Pancreas (tissue), 10 donors: ENCODE measurements around the gene ACSL6. TPM values are rescaled to one million over a fixed set of nuclear protein-coding genes. Genes with fewer than 3 reads are reported as not detected.
"Not testable (repeated sequence)": the region's sequence is repeated elsewhere in the genome, so short reads cannot be mapped to it uniquely, and the experiment has no call there.

ENCODE experiments used
- ATAC-seq, 4 donors: fragments of 200-7000 bp; cut with Tn5 transposase; one replicate each; pipeline versions ENCODE4 v1.8.0 to v1.9.1; 2020; ENCODE audit warnings: mild to moderate bottlenecking in 4 of 4, moderate library complexity in 4 of 4
- DNase-seq, 6 donors: peaks; one replicate each; pipeline ENCODE4 v3.0.0-alpha.2; 2020
- FAIRE-seq: peaks from 2 replicates; lab custom pipeline; 2012; peaks lifted over from hg19 to GRCh38; lab: Jason Lieb, UNC
- H3K27ac ChIP-seq, 4 donors: fragments of 200-600 bp; sonication (generic); 1 replicate in 3 of 4; 2 replicates in 1 of 4; pipeline versions ENCODE4 v1.5.0 to v1.8.0; 2020
- H3K27me3 ChIP-seq, 4 donors: fragments of 200-600 bp; one replicate each; pipeline ENCODE4 v1.8.0; 2021
- H3K36me3 ChIP-seq, 3 donors: fragments of 200-600 bp; sonication (generic) in 1 of 3; one replicate each; pipeline versions ENCODE4 v1.5.0 to v1.8.0; 2020 to 2021
- H3K4me1 ChIP-seq, 3 donors: fragments of 200-600 bp; one replicate each; pipeline ENCODE4 v1.8.0; 2021
- H3K4me3 ChIP-seq, 4 donors: fragments of 200-600 bp; sonication (generic) in 2 of 4; one replicate each; pipeline versions ENCODE4 v1.5.0 to v1.8.0; 2020 to 2021
- H3K9me3 ChIP-seq, 4 donors: fragments of 200-600 bp; one replicate each; pipeline ENCODE4 v1.8.0; 2021
- WGBS, 2 donors: extraction: QIAGEN DNeasy Blood & Tissue Kit; methylation state at CpG; one replicate each; pipeline ENCODE4 v1.1.7; 2013; 5-methylcytosine and 5-hydroxymethylcytosine counted together
- intact Hi-C, 3 donors: fragments of 100-400 bp; cut with DNase I; formaldehyde crosslinking; loops; one replicate each; pipeline versions ENCODE4 v1.11.1 to v1.14.2; 2022
- polyA plus RNA-seq, 2 donors: library from polyadenylated mRNA; stranded (reverse); fragments of 200-250 nt; gene quantifications; one replicate each; pipeline ENCODE4 v1.2.3, GENCODE V29; 2013
- total RNA-seq, 6 donors: library from RNA; stranded (reverse); fragmentation: NEBNext Ultra II Directional in 4 of 6; extraction: Animal tissue kit (Norgen Biotek cat#: 25700) in 4 of 6; gene quantifications; one replicate each; pipeline versions ENCODE4 v1.2.1 to v1.2.4, GENCODE V29; 2021 to 2023
- TF ChIP-seq, protein P1 (sequence below), 4 donors: fragments of 200-600 bp; sonication (generic) in 3 of 4; IDR thresholded peaks; one replicate each; pipeline versions ENCODE4 v1.5.0 to v1.8.0; 2021; ENCODE audit warnings: antibody characterized with exemption in 4 of 4
- donor health status: healthy with polysubstance abuse.
- donor health status: DM: no; HTN: no; CAD: no; lungs with moderate emphysema.
- donor health status: DM: no; HTN: no; CAD: no.
- donor health status: control.
- donor health status: control.
- donor health status: Bipolar disorder and iron deficiency.
- donor health status: DM: yes; HTN: yes; CAD: no.
- donor health status: DM: no; HTN: no; CAD: no.
- donor health status: DM: no; HTN: no; CAD: no.
- donor health status: DM: yes; HTN: yes; CAD: no.

ACSL6 gene
- total and polyA plus RNA-seq, 8 donors: 0.83 to 3.3 (median 1.1) TPM

DNA sequence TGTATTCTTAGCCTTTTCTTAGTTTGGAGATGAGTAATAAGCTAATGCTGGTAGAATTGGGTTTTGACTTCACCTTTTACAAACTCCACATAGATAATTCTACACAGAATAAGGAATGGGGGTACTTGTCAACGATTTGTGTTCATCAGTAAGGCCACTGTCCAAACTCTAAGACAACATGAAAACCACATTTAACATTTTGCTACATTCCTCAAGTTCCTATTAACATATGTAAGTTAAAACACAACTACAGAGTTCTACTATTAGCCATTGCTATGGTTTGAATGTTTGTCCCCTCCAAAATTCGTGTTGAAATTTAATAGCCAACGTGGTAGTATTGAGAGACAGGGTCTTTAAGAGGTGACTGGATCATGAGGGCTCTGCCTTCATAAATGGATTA is 97.9 kb downstream of the ACSL6 start:
- ATAC-seq: no peak
- H3K4me1 ChIP-seq: no peaks in the 10 kb centered on the region
- FAIRE-seq: no peak
- WGBS, 2 donors: 36 to 54% methylated on average over 3 of the region's 3 CpGs
- TF ChIP-seq, protein P1, sequence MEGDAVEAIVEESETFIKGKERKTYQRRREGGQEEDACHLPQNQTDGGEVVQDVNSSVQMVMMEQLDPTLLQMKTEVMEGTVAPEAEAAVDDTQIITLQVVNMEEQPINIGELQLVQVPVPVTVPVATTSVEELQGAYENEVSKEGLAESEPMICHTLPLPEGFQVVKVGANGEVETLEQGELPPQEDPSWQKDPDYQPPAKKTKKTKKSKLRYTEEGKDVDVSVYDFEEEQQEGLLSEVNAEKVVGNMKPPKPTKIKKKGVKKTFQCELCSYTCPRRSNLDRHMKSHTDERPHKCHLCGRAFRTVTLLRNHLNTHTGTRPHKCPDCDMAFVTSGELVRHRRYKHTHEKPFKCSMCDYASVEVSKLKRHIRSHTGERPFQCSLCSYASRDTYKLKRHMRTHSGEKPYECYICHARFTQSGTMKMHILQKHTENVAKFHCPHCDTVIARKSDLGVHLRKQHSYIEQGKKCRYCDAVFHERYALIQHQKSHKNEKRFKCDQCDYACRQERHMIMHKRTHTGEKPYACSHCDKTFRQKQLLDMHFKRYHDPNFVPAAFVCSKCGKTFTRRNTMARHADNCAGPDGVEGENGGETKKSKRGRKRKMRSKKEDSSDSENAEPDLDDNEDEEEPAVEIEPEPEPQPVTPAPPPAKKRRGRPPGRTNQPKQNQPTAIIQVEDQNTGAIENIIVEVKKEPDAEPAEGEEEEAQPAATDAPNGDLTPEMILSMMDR (IDR thresholded peaks at IDR 0.05): no peak
- no peaks in the 10 kb centered on the region for H3K27me3 ChIP-seq
- no peak overlapping the region for H3K27ac ChIP-seq
- H3K9me3 ChIP-seq: no peaks in the 10 kb centered on the region
- H3K4me3 ChIP-seq: no peak overlapping the region
- H3K36me3 ChIP-seq: no peaks in the 10 kb centered on the region
- no peak for DNase-seq
- intact Hi-C loops: no loop called here

DNA sequence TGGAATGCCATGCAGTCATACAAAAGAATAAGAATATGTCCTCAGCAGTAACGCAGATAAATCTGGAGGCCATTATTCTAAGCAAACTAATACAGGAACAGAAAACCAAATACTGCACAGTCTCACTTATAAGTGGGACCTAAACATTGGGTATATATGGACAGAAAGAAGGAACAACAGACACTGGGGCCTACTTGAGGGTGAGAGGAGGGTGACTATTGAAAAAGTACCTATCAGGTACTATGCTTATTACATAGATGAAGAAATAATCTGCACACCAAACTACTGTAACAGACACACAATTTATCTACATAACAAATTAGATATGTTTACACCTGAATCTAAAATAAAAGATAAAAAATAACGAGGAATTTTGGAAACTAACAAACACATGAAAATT is 104.8 kb downstream of the ACSL6 start:
- no peaks in the 10 kb centered on the region for H3K27me3 ChIP-seq
- H3K9me3 ChIP-seq: no peaks in the 10 kb centered on the region
- TF ChIP-seq, protein P1 (IDR thresholded peaks at IDR 0.05): no peak
- H3K4me1 ChIP-seq: no peaks in the 10 kb centered on the region
- no peak overlapping the region for H3K4me3 ChIP-seq
- intact Hi-C loops: no loop called here
- no peaks in the 10 kb centered on the region for H3K36me3 ChIP-seq
- 62 to 66% methylated on average over 2 of the region's 2 CpGs for WGBS, 2 donors
- ATAC-seq (no peak), FAIRE-seq (no peak), DNase-seq (no peak)
- H3K27ac ChIP-seq: no peak overlapping the region

DNA sequence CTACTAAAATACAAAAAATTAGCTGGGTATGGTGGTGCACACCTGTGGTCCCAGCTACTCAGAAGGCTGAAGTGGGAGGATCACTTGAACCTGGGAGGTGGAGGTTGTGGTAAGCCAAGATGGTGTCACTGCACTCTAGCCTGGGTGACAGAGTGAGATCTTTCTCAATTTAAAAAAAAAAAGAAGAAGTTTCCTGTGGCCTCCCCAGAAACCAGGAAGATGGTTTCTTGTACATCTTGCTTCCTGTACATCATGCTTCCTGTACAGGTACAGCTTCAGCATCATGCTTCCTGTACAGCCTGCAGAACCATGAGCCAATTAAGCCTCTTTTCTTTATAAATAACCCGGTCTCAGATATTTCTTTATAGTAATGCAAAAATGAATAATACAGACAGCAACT is 109.2 kb downstream of the ACSL6 start:
- not testable (repeated sequence) for ATAC-seq

More for the DNA sequence above, 109.2 kb downstream of the ACSL6 start:
- H3K27me3 ChIP-seq, FAIRE-seq, intact Hi-C loops, H3K4me1 ChIP-seq, H3K4me3 ChIP-seq, DNase-seq, H3K9me3 ChIP-seq, H3K27ac ChIP-seq, H3K36me3 ChIP-seq: not testable (repeated sequence)
- WGBS, 2 donors: 64 to 83% methylated on average over 1 of the region's 1 CpG

Other genes starting within 250 kb of the ACSL6 start
- gene FNIP1, start 214.6 kb downstream of the ACSL6 start, total RNA-seq: 10 to 100 TPM; 11.1 to 20.9 (median 13.2) TPM
- 1 to 10 TPM; 2.7 to 4.4 TPM for gene FNIP1, start 214.6 kb downstream of the ACSL6 start, polyA plus RNA-seq
- gene MEIKIN, start 66.0 kb downstream of the ACSL6 start, total RNA-seq: 1 to 10 TPM in 1 of 6 donors, not detected in 5; 1.2 TPM
- not detected for gene MEIKIN, start 66.0 kb downstream of the ACSL6 start, polyA plus RNA-seq
- gene IL3, start 49.0 kb upstream of the ACSL6 start, total RNA-seq: not detected
- gene IL3, start 49.0 kb upstream of the ACSL6 start, polyA plus RNA-seq: not detected
- under 1 TPM in 1 of 6 donors, not detected in 5; 0.19 TPM for gene CSF2, start 62.1 kb upstream of the ACSL6 start, total RNA-seq
- gene CSF2, start 62.1 kb upstream of the ACSL6 start, polyA plus RNA-seq: not detected
- gene P4HA2, start 216.2 kb upstream of the ACSL6 start, total RNA-seq: 10 to 100 TPM; 52.8 to 85.7 (median 64.3) TPM
- 10 to 100 TPM; 28.3 to 34.7 TPM for gene P4HA2, start 216.2 kb upstream of the ACSL6 start, polyA plus RNA-seq
- gene PDLIM4, start 246.0 kb upstream of the ACSL6 start, total RNA-seq: 1 to 10 TPM in 5 of 6 donors, under 1 TPM in 1; 0.83 to 6.6 (median 1.9) TPM
- gene PDLIM4, start 246.0 kb upstream of the ACSL6 start, polyA plus RNA-seq: 10 to 100 TPM in 1 of 2 donors, 1 to 10 TPM in 1; 3.3 to 10.7 TPM